Measurements from ENCODE around the gene BTNL9. TPM values are rescaled to one million over a fixed set of nuclear protein-coding genes. Genes with fewer than 3 reads are reported as not detected.

The BTNL9 gene
- total and polyA plus RNA-seq, 11 donors = 28.6 to 88.2 (median 34.9) TPM

DNA sequence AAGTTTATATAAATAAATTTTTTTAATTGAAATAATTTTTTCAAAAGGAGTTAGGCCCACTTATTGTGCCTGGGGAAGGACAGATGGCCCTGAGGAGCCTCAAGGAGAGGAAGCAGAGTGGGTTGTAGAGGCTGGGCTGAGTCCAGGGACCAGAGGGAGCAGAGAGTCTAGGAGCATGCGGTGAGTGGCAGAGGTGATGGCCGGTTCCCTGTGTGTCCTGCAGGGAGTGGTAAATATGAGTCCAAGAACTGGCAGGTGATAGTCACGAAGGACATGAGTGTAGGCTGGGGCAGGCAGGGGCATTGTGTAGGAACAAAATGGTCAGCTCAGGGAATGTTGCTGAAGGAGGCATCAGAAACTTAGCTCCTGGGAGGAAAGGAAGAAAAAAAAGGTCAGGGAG lies 8.3 kb upstream of the BTNL9 start:
- DNase-seq (no peak), ATAC-seq (no peak)
- Histone ChIP-seq H3K4me1 (peaks cover 0 to 5% (median 0%) of the 10 kb centered on the region in 12 donors), H3K4me3 (no peak overlapping the region), H3K27me3 (peaks cover 0 to 4% (median 0%) of the 10 kb centered on the region in 9 donors), H3K9me3 (peaks cover 0 to 11% (median 0%) of the 10 kb centered on the region in 12 donors), H3K27ac (no peak overlapping the region), H3K36me3 (no peaks in the 10 kb centered on the region)
- intact Hi-C loops (cut with DNase I) = loop anchor here in 3 of 10 donors (10.0 kb wide), 3 partner anchors 157 to 247 kb away; partner anchors contain the start of gene ZFP62 (in 1 of the 3)
- WGBS, 4 donors = 86 to 89% (median 87%) methylated on average over 3 of the region's 3 CpGs
- TF ChIP-seq POLR2A (IDR thresholded peaks at IDR 0.05) = no peak
- TF ChIP-seq, protein P1, sequence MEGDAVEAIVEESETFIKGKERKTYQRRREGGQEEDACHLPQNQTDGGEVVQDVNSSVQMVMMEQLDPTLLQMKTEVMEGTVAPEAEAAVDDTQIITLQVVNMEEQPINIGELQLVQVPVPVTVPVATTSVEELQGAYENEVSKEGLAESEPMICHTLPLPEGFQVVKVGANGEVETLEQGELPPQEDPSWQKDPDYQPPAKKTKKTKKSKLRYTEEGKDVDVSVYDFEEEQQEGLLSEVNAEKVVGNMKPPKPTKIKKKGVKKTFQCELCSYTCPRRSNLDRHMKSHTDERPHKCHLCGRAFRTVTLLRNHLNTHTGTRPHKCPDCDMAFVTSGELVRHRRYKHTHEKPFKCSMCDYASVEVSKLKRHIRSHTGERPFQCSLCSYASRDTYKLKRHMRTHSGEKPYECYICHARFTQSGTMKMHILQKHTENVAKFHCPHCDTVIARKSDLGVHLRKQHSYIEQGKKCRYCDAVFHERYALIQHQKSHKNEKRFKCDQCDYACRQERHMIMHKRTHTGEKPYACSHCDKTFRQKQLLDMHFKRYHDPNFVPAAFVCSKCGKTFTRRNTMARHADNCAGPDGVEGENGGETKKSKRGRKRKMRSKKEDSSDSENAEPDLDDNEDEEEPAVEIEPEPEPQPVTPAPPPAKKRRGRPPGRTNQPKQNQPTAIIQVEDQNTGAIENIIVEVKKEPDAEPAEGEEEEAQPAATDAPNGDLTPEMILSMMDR (IDR thresholded peaks at IDR 0.05) = no peak

DNA sequence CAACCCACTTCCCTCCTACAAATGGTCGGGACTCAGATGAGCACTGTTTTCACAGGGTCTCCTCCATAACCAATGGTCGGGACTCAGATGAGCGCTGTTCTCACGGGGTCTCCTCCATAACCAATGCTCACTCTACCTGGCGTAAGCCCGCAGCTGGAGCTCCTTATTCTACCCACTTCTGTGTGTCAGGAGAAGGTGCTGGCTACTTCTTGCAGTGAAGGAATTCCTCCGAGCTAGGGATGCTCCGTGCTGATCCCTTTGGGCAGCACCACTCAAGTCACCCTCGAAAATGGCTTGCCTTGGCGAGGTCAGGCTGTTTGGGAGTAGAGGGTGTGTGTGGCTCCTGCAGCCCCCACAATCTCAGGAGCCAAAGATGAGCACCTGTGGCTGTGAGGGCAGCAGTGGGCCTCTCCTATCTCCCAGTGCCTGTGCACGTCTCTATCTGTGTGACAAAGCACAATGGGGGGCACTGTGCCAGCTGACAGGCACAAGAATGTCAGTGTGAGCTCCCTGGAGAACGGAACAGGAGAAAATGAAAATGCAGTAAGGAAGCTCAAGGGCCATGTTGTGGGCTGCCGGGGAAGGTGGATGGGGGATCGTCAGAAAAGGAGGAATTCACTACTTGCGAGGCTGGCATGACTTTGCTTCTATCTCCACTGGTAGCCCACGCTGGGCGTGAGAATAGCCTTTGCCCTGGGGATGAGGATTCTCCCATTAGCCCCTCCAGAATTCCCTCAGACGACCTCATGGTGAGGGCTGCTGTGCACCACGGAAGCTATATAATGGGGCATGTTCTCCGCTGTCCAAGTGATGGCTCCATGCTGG lies 3.9 kb upstream of the BTNL9 start:
- TF ChIP-seq, protein P1 (IDR thresholded peaks at IDR 0.05) = no peak
- no peak for TF ChIP-seq POLR2A (IDR thresholded peaks at IDR 0.05)
- Histone ChIP-seq H3K36me3 (no peaks in the 10 kb centered on the region), H3K27ac (no peak overlapping the region), H3K9me3 (no peaks in the 10 kb centered on the region), H3K4me1 (peaks cover 0 to 13% (median 1%) of the 10 kb centered on the region in 12 donors), H3K27me3 (peaks cover 0 to 10% (median 0%) of the 10 kb centered on the region in 9 donors), H3K4me3 (no peak overlapping the region)
- intact Hi-C loops (cut with DNase I) = loop anchor here in 3 of 10 donors (5.0 to 10.0 kb wide), 4 partner anchors 161 to 251 kb away; partner anchors contain the start of gene ZFP62 (in 1 of the 3)
- DNase-seq (peak in 1 of 5 donors; percentile 59), ATAC-seq (no peak)
- WGBS, 4 donors = 72 to 75% (median 75%) methylated on average over 20 of the region's 20 CpGs

DNA sequence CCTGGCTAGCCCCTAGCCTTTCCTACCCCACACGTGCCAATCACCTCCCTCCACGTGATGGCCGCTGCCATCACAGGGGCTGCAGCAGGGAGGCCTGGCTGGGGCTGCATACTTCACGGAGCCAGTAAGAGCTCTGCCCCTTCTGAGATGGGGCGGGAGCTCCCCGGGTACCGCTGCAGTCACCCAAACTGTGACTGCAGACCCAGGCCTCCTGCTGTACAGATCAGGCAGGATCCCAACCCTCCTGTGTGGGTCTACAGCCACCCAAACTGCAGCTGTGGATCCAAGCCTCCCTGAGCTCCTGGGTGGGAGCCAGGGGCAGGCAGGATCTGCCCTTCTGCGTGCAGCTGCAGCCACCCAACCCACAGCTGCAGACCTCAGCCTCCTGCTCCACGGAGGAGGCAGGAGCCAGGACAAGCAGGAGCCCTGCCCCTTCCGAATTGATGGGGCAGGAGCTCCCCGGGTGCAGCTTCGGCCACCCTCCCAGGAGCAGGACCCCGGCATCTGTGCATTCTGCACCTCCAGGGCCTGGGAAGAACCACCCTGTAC lies 3.2 kb upstream of the BTNL9 start:
- TF ChIP-seq POLR2A (IDR thresholded peaks at IDR 0.05) = no peak
- TF ChIP-seq, protein P1 (IDR thresholded peaks at IDR 0.05) = no peak
- H3K27me3 ChIP-seq = peaks cover 0 to 10% (median 0%) of the 10 kb centered on the region in 9 donors
- peaks cover 0 to 13% (median 1%) of the 10 kb centered on the region in 12 donors for H3K4me1 ChIP-seq
- H3K9me3 ChIP-seq = no peaks in the 10 kb centered on the region
- no peak overlapping the region for H3K4me3 ChIP-seq
- ATAC-seq (no peak), DNase-seq (no peak)
- H3K36me3 ChIP-seq = no peaks in the 10 kb centered on the region
- H3K27ac ChIP-seq = no peak overlapping the region
- 61 to 80% (median 76%) methylated on average over 4 to 13 of the region's 13 CpGs for WGBS, 4 donors
- intact Hi-C loops (cut with DNase I) = loop anchor here in 3 of 10 donors (5.0 to 10.0 kb wide), 4 partner anchors 162 to 252 kb away; partner anchors contain the start of gene ZFP62 (in 1 of the 3)

DNA sequence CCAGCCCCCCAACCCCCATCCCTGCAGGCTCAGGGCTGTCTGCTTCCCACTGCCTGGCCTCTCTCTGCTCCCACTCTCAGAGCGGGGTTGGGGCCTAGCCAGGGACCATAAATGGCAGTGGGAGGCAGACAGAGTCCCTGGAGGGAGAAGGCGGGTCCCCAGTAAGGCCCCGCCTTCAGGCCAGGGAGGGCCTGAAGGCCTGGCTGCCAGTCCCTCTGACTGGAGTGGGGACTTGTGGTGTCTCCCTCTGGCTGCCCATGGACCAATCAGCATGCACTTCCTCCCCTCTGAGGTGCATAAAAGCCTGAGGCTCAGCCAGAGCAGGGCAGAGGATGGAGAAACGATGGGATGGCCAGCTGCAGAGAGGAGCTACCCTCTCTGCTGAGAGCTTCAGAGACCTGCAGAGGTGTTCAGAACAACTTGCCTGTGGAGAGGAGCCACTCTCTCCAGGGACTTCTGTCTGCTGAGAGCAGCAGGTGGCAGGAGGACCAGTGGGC lies 2.7 kb upstream of the BTNL9 start:
- 60 to 82% (median 71%) methylated on average over 1 to 4 of the region's 4 CpGs for WGBS, 4 donors
- Histone ChIP-seq H3K27ac (peak overlapping the region in 3 of 12 donors; percentile 3 to 38 (median 22)), H3K36me3 (no peaks in the 10 kb centered on the region), H3K4me1 (peaks cover 0 to 13% (median 1%) of the 10 kb centered on the region in 12 donors), H3K9me3 (no peaks in the 10 kb centered on the region), H3K27me3 (peaks cover 0 to 11% (median 0%) of the 10 kb centered on the region in 9 donors), H3K4me3 (no peak overlapping the region)
- TF ChIP-seq, protein P1 (IDR thresholded peaks at IDR 0.05) = no peak
- TF ChIP-seq POLR2A (IDR thresholded peaks at IDR 0.05) = peak in 1 of 2 donors; percentile 93
- DNase-seq = peak in 1 of 5 donors; percentile 50
- intact Hi-C loops (cut with DNase I) = loop anchor here in 3 of 10 donors (5.0 to 10.0 kb wide), 4 partner anchors 163 to 253 kb away; partner anchors contain the start of gene ZFP62 (in 1 of the 3)
- ATAC-seq = peak; percentile 59 to 82 (median 72)

Measured in heart left ventricle (tissue), 16 donors.